MM.1S (cell line): ENCODE results near the gene EXOC4.

Experiments used
- CTCF ChIP-seq: fragments of 300-600 bp; sonication (generic); IDR thresholded peaks from 2 replicates; pipeline ENCODE4 v1.5.1; 2016; ENCODE audit warnings: antibody characterized with exemption, low read length, mixed read lengths
- EZH2 ChIP-seq: fragments of 300-600 bp; sonication (generic); optimal IDR thresholded peaks from 2 replicates; pipeline ENCODE3; 2017; ENCODE audit warnings: low read depth, mild to moderate bottlenecking, antibody characterized with exemption, low read length, mixed read lengths

DNA sequence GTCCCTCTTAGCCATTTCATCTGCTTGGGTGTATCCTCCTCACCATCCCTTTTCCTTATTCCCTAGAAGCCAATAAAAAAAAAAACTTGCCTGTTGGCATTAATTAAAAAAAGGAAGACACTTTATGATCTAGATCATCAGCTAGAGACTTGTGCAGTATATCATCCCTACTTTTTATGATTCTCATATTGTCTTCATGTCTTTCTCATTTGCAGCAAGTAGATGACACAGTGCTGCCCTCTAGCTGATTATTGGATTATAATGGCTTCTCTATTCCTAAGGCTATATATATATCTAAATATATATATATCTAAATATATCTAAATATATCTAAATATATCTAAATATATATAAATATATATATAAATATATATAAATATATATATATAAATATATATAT, 601.9 kb downstream of the EXOC4 start:
- peak; percentile 32 for TF ChIP-seq CTCF
- no peak for TF ChIP-seq EZH2
